Stimulated activated naive CD8-positive, alpha-beta T cell treated with anti-CD3 and anti-CD28 coated beads, Interleukin-15, Interleukin-2, amounts not matched to agents 100 ng/mL and 50 ng/mL, for 24 hours (primary cell): ENCODE data around the gene ENTHD1.
"Not testable (repeated sequence)": the region's sequence is repeated elsewhere in the genome, so short reads cannot be mapped to it uniquely, and the experiment has no call there.

ENCODE experiments used
- H3K27ac Mint-ChIP-seq: one replicate; pipeline ENCODE4 v1.8.0; 2021; ENCODE audit warnings: mild to moderate bottlenecking, mixed read lengths
- H3K27me3 Mint-ChIP-seq: one replicate; pipeline ENCODE4 v1.8.0; 2021; ENCODE audit warnings: mixed read lengths
- H3K36me3 Mint-ChIP-seq: one replicate; pipeline ENCODE4 v1.8.0; 2021; ENCODE audit warnings: low read depth, mixed read lengths
- H3K4me1 Mint-ChIP-seq: one replicate; pipeline ENCODE4 v1.8.0; 2021; ENCODE audit warnings: low read depth, mixed read lengths
- H3K4me3 Mint-ChIP-seq: one replicate; pipeline ENCODE4 v1.8.0; 2021; ENCODE audit warnings: mild to moderate bottlenecking, mixed read lengths
- H3K9me3 Mint-ChIP-seq: one replicate; pipeline ENCODE4 v1.8.0; 2021; ENCODE audit warnings: mixed read lengths

The ENTHD1 gene

DNA sequence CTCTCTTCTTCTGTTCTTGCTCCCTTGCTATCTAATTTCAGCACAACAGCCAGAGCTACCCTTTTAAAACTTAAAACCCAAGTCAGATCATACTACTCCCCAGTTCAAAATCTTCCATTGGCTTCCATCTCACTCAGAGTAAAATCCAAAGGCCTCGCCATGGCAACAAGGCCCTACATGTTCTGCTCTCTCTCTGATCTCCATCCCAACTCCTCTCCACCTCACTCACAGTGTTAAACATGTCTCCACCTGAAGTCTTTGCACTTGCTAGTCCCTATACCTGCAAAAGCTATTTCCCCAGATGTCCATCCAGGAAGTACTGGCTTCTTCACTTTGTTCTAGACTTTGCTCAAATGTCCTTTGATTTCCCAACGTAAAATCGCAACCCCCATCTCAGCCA, 4.3 kb upstream of the ENTHD1 start:
- Mint-ChIP-seq H3K4me3 (no peak overlapping the region), H3K27me3 (no peaks in the 10 kb centered on the region), H3K27ac (no peak overlapping the region), H3K9me3 (peaks cover 2% of the 10 kb centered on the region), H3K36me3 (peaks cover 10% of the 10 kb centered on the region), H3K4me1 (peaks cover 36% of the 10 kb centered on the region)

- Mint-ChIP-seq H3K9me3 (peaks cover 8% of the 10 kb centered on the region), H3K27me3 (no peaks in the 10 kb centered on the region), H3K27ac (no peak overlapping the region), H3K36me3 (no peaks in the 10 kb centered on the region), H3K4me1 (peaks cover 40% of the 10 kb centered on the region), H3K4me3 (no peak overlapping the region)
Measured at GRCh38 chr22:39896313-39896996, 2.9 kb upstream of the ENTHD1 start.

GRCh38 chr22:39895682-39896081, 2.1 kb upstream of the ENTHD1 start:
- Mint-ChIP-seq H3K27me3 (no peaks in the 10 kb centered on the region), H3K36me3 (no peaks in the 10 kb centered on the region), H3K27ac (no peak overlapping the region), H3K4me3 (no peak overlapping the region), H3K9me3 (peaks cover 8% of the 10 kb centered on the region), H3K4me1 (peaks cover 36% of the 10 kb centered on the region)

- H3K4me1 Mint-ChIP-seq: peaks cover 26% of the 10 kb centered on the region
- no peaks in the 10 kb centered on the region for H3K36me3 Mint-ChIP-seq
- peaks cover 8% of the 10 kb centered on the region for H3K9me3 Mint-ChIP-seq
- H3K27ac Mint-ChIP-seq: no peak overlapping the region
- no peak overlapping the region for H3K4me3 Mint-ChIP-seq
- no peaks in the 10 kb centered on the region for H3K27me3 Mint-ChIP-seq
Measured at GRCh38 chr22:39894554-39895092, 1.1 kb upstream of the ENTHD1 start.

GRCh38 chr22:39889924-39890323, 3.6 kb downstream of the ENTHD1 start:
- not testable (repeated sequence) for H3K36me3 Mint-ChIP-seq, H3K9me3 Mint-ChIP-seq, H3K27me3 Mint-ChIP-seq, H3K4me3 Mint-ChIP-seq, H3K27ac Mint-ChIP-seq
- H3K4me1 Mint-ChIP-seq: peaks cover 16% of the 10 kb centered on the region

DNA sequence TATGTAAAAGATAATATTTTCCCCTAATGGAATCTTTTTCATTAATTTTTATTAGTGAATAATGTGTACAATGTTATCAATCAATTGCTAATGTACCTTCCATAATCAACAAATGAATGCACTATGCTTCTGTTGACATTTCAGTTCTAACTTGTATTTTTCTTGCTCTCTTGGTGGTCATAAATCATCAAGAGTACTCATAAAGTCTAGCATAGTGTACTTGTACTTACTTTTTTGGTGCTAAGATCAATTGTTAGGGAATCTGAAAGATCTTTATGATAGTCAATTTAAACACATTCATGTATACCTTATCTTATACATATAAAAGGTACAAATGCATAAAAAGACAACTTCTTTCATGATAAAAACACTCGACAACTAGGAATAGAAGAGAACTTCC, 10.5 kb downstream of the ENTHD1 start:
- no peaks in the 10 kb centered on the region for H3K36me3 Mint-ChIP-seq
- no peak overlapping the region for H3K27ac Mint-ChIP-seq
- no peaks in the 10 kb centered on the region for H3K27me3 Mint-ChIP-seq
- H3K4me3 Mint-ChIP-seq: no peak overlapping the region
- peaks cover 2% of the 10 kb centered on the region for H3K4me1 Mint-ChIP-seq
- no peaks in the 10 kb centered on the region for H3K9me3 Mint-ChIP-seq

- H3K4me1 Mint-ChIP-seq: peaks cover 9% of the 10 kb centered on the region
- no peaks in the 10 kb centered on the region for H3K9me3 Mint-ChIP-seq
- H3K4me3 Mint-ChIP-seq: no peak overlapping the region
- H3K36me3 Mint-ChIP-seq: no peaks in the 10 kb centered on the region
- H3K27me3 Mint-ChIP-seq: no peaks in the 10 kb centered on the region
- no peak overlapping the region for H3K27ac Mint-ChIP-seq
Measured at GRCh38 chr22:39880722-39881121, 12.8 kb downstream of the ENTHD1 start.

- no peak overlapping the region for H3K27ac Mint-ChIP-seq
- no peaks in the 10 kb centered on the region for H3K9me3 Mint-ChIP-seq
- H3K4me1 Mint-ChIP-seq: peaks cover 20% of the 10 kb centered on the region
- no peaks in the 10 kb centered on the region for H3K27me3 Mint-ChIP-seq
- no peaks in the 10 kb centered on the region for H3K36me3 Mint-ChIP-seq
- H3K4me3 Mint-ChIP-seq: no peak overlapping the region
Measured at GRCh38 chr22:39877079-39877845, 16.3 kb downstream of the ENTHD1 start.

- H3K36me3 Mint-ChIP-seq: not testable (repeated sequence)
Measured at GRCh38 chr22:39875176-39875885, 18.2 kb downstream of the ENTHD1 start.

GRCh38 chr22:39873965-39874364, 19.6 kb downstream of the ENTHD1 start:
- peaks cover 3% of the 10 kb centered on the region for H3K9me3 Mint-ChIP-seq
- H3K27me3 Mint-ChIP-seq: no peaks in the 10 kb centered on the region
- H3K4me3 Mint-ChIP-seq: no peak overlapping the region
- peaks cover 20% of the 10 kb centered on the region for H3K4me1 Mint-ChIP-seq
- no peaks in the 10 kb centered on the region for H3K36me3 Mint-ChIP-seq
- no peak overlapping the region for H3K27ac Mint-ChIP-seq

More at GRCh38 chr22:39875176-39875885, 18.2 kb downstream of the ENTHD1 start:
- not testable (repeated sequence) for H3K4me3 Mint-ChIP-seq, H3K27ac Mint-ChIP-seq, H3K27me3 Mint-ChIP-seq, H3K9me3 Mint-ChIP-seq
- H3K4me1 Mint-ChIP-seq: peaks cover 20% of the 10 kb centered on the region

- Mint-ChIP-seq H3K9me3 (peaks cover 4% of the 10 kb centered on the region), H3K4me1 (peaks cover 27% of the 10 kb centered on the region), H3K36me3 (no peaks in the 10 kb centered on the region), H3K27ac (no peak overlapping the region), H3K4me3 (no peak overlapping the region), H3K27me3 (no peaks in the 10 kb centered on the region)
Measured at GRCh38 chr22:39872548-39872947, 21.0 kb downstream of the ENTHD1 start.

DNA sequence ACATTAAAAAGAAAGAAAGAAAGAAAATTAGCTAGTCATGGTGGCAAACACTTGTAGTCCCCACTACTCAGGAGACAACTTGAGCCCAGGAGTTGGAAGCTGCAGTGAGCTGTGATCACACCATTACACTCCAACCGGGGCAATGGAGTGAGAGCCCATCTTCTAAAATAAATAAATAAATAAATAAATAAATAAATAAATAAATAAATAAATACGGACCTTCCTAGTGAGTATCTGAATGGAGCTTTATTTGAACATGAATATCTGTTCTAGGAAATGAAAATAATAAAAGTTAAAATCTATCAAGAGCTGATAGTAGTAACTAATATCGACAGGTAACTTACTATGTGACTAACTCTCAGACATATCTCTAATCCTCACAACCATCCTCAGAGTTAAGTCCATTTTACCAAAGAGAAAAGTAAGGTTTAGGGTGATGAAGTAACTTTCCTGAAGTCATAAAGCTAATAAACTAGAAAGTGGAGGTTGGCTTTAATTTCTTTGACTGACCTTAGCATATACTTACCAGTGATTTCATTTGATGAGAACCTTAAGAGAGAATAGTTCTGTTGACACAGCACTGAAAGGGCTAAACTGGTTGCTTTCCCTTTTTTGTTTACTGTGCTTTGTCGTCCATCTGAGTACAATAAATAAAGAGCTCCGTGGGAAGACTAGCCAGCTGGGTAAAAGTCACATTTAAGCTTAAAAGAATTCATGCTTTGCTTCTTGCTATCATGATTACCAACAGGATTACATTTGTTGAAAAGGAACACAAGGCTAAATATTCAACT, 22.4 kb downstream of the ENTHD1 start:
- Mint-ChIP-seq H3K27ac (no peak overlapping the region), H3K9me3 (peaks cover 4% of the 10 kb centered on the region), H3K36me3 (no peaks in the 10 kb centered on the region), H3K4me1 (peaks cover 23% of the 10 kb centered on the region), H3K4me3 (no peak overlapping the region), H3K27me3 (no peaks in the 10 kb centered on the region)

- H3K9me3 Mint-ChIP-seq, H3K36me3 Mint-ChIP-seq, H3K27ac Mint-ChIP-seq, H3K4me3 Mint-ChIP-seq, H3K27me3 Mint-ChIP-seq: not testable (repeated sequence)
- peaks cover 27% of the 10 kb centered on the region for H3K4me1 Mint-ChIP-seq
Measured at GRCh38 chr22:39869797-39870196, 23.8 kb downstream of the ENTHD1 start.

GRCh38 chr22:39868741-39869140, 24.8 kb downstream of the ENTHD1 start:
- peaks cover 20% of the 10 kb centered on the region for H3K4me1 Mint-ChIP-seq
- H3K4me3 Mint-ChIP-seq: no peak overlapping the region
- H3K27ac Mint-ChIP-seq: no peak overlapping the region

More at GRCh38 chr22:39868741-39869140, 24.8 kb downstream of the ENTHD1 start:
- Mint-ChIP-seq H3K9me3 (peaks cover 4% of the 10 kb centered on the region), H3K27me3 (no peaks in the 10 kb centered on the region), H3K36me3 (no peaks in the 10 kb centered on the region)
